MM.1S (cell line): ENCODE results near the gene BMP7.

Experiments
- DNase-seq: peaks from one replicate; pipeline ENCODE4 v3.0.0-alpha.2; 2015
- H2AFZ ChIP-seq: fragments of 300-600 bp; sonication (generic); 2 replicates; pipeline ENCODE4 v1.6.0; 2016; ENCODE audit warnings: antibody characterized with exemption, low read length
- H3F3A ChIP-seq: fragments of 300-600 bp; sonication (generic); 2 replicates; pipeline ENCODE4 v1.6.1; 2016; ENCODE audit warnings: mild to moderate bottlenecking, antibody characterized with exemption, low read length, moderate library complexity, mixed read lengths; ENCODE audit not compliant: insufficient read depth
- H3K27ac ChIP-seq: fragments of 300-600 bp; sonication (generic); 2 replicates; pipeline ENCODE4 v1.5.1; 2016; ENCODE audit warnings: mild to moderate bottlenecking, low read length
- H3K27me3 ChIP-seq: fragments of 300-600 bp; sonication (generic); replicated peaks from 2 replicates; pipeline ENCODE4 v1.6.0; 2016; ENCODE audit warnings: low read length; ENCODE audit not compliant: insufficient read depth
- H3K36me3 ChIP-seq: fragments of 300-600 bp; sonication (generic); replicated peaks from 2 replicates; pipeline ENCODE4 v1.6.1; 2016; ENCODE audit warnings: mild to moderate bottlenecking, low read length, mixed read lengths; ENCODE audit not compliant: insufficient read depth
- H3K4me1 ChIP-seq: fragments of 300-600 bp; sonication (generic); 2 replicates; pipeline ENCODE4 v1.6.1; 2016; ENCODE audit warnings: low read length, mixed read lengths
- H3K4me2 ChIP-seq: fragments of 300-600 bp; sonication (generic); 2 replicates; pipeline ENCODE4 v1.6.0; 2016; ENCODE audit warnings: low read depth, low read length
- H3K4me3 ChIP-seq: fragments of 300-600 bp; sonication (generic); 2 replicates; pipeline ENCODE4 v1.5.1; 2016; ENCODE audit warnings: low read length, mixed read lengths
- H3K79me2 ChIP-seq: fragments of 300-600 bp; sonication (generic); 2 replicates; pipeline ENCODE4 v1.6.1; 2016; ENCODE audit warnings: mixed run types, low read length, mixed read lengths
- H3K9ac ChIP-seq: fragments of 300-600 bp; sonication (generic); 2 replicates; pipeline ENCODE4 v1.6.1; 2016; ENCODE audit warnings: low read length, mixed read lengths
- H3K9me2 ChIP-seq: fragments of 300-600 bp; sonication (generic); replicated peaks from 2 replicates; pipeline ENCODE4 v1.6.1; 2016; ENCODE audit warnings: mild to moderate bottlenecking, low read length, mixed read lengths; ENCODE audit not compliant: insufficient read depth
- H3K9me3 ChIP-seq: fragments of 300-600 bp; sonication (generic); replicated peaks from 2 replicates; pipeline ENCODE4 v1.6.1; 2016; ENCODE audit warnings: mild to moderate bottlenecking, low read length, mixed read lengths; ENCODE audit not compliant: insufficient read depth
- H4K20me1 ChIP-seq: fragments of 300-600 bp; sonication (generic); 2 replicates; pipeline ENCODE4 v1.6.1; 2016; ENCODE audit warnings: mild to moderate bottlenecking, low read length, moderate library complexity, mixed read lengths; ENCODE audit not compliant: insufficient read depth
- EZH2 ChIP-seq: fragments of 300-600 bp; sonication (generic); optimal IDR thresholded peaks from 2 replicates; pipeline ENCODE3; 2017; ENCODE audit warnings: low read depth, mild to moderate bottlenecking, antibody characterized with exemption, low read length, mixed read lengths
- EZH2phosphoT487 ChIP-seq: fragments of 300-600 bp; sonication (generic); IDR thresholded peaks from 2 replicates; pipeline ENCODE4 v1.6.1; 2018; ENCODE audit warnings: antibody characterized with exemption, low read length
- TF ChIP-seq, protein P1 (sequence below): fragments of 300-600 bp; sonication (generic); IDR thresholded peaks from 2 replicates; pipeline ENCODE4 v1.5.1; 2016; ENCODE audit warnings: antibody characterized with exemption, low read length, mixed read lengths

Gene BMP7

DNA sequence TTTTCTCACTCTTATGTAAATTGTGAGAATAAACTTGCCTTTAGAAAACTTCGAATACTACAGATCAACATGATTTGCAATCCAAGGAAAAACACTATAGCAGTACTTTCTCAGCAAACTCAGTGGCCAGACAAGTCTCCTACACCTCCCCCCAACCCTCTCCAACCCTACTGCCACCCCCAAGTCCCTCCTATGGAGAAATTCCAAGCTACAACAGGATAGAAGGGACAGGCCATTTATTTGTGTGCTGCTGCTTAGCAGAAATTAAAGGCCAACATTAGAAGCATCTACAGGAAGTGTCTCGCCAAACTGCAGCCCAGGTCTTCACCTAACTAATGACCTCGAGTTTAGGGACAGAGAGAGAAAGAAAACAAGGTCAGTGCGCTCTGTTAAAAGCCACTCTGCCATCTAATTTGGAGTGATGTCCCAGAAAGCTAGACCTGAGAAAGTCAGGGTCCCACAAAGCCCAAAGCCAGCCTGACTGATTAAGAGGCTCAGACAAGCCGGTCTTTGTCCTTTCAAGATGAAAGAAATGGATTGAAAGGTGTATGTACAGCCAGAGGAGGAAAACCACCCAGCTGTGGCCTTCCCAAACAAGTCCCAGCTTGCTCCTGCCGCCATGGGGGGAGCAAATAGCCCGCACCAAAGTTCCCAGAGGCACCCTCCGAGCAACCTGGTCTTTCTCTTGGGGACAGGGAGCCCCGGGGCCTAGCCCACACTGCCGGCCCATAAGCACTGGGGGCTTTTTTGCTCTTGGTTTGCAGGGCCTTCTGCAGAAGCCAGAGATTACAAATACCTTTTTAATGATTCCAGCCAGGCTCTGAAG is 3.4 kb downstream of the BMP7 start:
- Histone ChIP-seq H3K4me2 (no peak overlapping the region), H3K9me3 (no peaks in the 10 kb centered on the region), H3K4me3 (no peak overlapping the region), H2AFZ (no peak overlapping the region), H3K27ac (no peak overlapping the region), H3K9me2 (no peaks in the 10 kb centered on the region), H3K79me2 (no peaks in the 10 kb centered on the region), H3K27me3 (peaks cover 94% of the 10 kb centered on the region), H3K4me1 (no peaks in the 10 kb centered on the region), H3F3A (no peaks in the 10 kb centered on the region), H3K36me3 (no peaks in the 10 kb centered on the region), H4K20me1 (no peaks in the 10 kb centered on the region), H3K9ac (no peak overlapping the region)
- no peak for DNase-seq
- TF ChIP-seq EZH2phosphoT487 = no peak
- no peak for TF ChIP-seq EZH2
- TF ChIP-seq, protein P1, sequence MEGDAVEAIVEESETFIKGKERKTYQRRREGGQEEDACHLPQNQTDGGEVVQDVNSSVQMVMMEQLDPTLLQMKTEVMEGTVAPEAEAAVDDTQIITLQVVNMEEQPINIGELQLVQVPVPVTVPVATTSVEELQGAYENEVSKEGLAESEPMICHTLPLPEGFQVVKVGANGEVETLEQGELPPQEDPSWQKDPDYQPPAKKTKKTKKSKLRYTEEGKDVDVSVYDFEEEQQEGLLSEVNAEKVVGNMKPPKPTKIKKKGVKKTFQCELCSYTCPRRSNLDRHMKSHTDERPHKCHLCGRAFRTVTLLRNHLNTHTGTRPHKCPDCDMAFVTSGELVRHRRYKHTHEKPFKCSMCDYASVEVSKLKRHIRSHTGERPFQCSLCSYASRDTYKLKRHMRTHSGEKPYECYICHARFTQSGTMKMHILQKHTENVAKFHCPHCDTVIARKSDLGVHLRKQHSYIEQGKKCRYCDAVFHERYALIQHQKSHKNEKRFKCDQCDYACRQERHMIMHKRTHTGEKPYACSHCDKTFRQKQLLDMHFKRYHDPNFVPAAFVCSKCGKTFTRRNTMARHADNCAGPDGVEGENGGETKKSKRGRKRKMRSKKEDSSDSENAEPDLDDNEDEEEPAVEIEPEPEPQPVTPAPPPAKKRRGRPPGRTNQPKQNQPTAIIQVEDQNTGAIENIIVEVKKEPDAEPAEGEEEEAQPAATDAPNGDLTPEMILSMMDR = no peak

DNA sequence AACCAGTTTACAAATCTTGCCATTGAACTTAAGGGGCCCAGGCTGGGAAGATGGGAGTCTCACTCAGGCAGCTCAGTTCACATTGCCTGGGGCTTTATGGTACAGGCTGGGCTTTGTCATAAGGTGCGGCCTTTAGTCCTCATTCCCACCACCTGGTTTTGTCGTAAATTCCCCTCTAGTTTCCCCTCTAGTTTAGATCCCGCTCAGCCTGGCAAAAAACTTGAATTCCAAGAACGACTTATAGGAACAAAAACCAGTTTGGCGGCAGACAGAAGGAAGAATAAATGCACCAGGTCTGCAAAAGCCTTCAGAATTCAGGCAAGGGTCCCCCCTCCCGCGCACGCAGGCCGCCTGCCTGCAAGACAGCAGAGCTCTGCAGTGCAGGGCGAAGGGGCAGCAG is 4.1 kb downstream of the BMP7 start:
- Histone ChIP-seq H3K36me3 (no peaks in the 10 kb centered on the region), H3K4me3 (no peak overlapping the region), H3K9ac (no peak overlapping the region), H3K9me3 (no peaks in the 10 kb centered on the region), H3K27ac (no peak overlapping the region), H3F3A (no peaks in the 10 kb centered on the region), H3K4me1 (no peaks in the 10 kb centered on the region), H3K79me2 (no peaks in the 10 kb centered on the region), H2AFZ (no peak overlapping the region), H4K20me1 (no peaks in the 10 kb centered on the region), H3K4me2 (no peak overlapping the region), H3K27me3 (peaks cover 91% of the 10 kb centered on the region), H3K9me2 (no peaks in the 10 kb centered on the region)
- TF ChIP-seq EZH2 = no peak
- TF ChIP-seq, protein P1 = no peak
- TF ChIP-seq EZH2phosphoT487 = no peak
- no peak for DNase-seq

DNA sequence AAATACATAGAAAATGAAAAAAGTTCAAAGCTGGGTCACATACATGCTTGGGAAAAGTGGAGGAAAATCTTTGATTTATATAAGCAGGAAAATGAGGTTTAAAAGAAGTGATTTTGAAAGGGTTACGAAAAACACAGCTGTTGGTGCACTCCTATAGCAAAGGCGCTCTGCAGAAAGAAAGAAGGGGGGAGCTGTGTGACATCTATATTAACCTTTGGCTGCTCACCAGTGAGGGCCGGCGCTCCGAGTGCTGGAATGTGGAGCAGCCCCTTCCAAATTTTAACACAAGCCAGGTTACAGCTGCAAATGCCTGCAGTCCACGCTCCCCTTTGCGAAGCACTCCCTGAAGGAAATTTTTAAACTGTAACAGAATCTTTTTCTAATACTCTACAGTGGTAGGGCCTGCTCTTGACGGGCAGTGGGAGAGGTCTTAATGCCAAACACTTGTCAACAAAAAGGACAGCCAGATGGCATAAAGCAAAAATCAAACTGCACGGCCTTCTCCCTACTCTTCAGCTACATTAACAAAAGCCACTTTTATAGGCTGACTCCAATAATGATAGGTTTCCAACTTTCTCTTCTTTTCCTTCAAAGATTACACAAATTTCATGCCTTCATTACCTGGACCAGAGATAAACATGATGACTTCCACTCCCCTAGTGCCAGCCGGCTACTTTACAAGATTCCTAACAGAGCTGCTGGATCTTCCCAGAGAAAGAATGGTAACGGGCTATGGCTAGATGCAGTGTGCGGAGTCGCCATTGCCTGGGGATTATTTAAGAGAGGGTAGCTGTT is 4.8 kb downstream of the BMP7 start:
- no peak for DNase-seq
- H3K9me3 ChIP-seq = no peaks in the 10 kb centered on the region
- H2AFZ ChIP-seq = no peak overlapping the region
- H3K4me3 ChIP-seq = no peak overlapping the region
- no peaks in the 10 kb centered on the region for H3K4me1 ChIP-seq
- no peaks in the 10 kb centered on the region for H3K9me2 ChIP-seq
- no peak overlapping the region for H3K9ac ChIP-seq
- H3K79me2 ChIP-seq = no peaks in the 10 kb centered on the region
- no peak overlapping the region for H3K4me2 ChIP-seq
- H3K27ac ChIP-seq = no peak overlapping the region
- TF ChIP-seq EZH2phosphoT487 (no peak), EZH2 (no peak)
- TF ChIP-seq, protein P1 = no peak
- H3K36me3 ChIP-seq = no peaks in the 10 kb centered on the region
- peaks cover 85% of the 10 kb centered on the region for H3K27me3 ChIP-seq
- H4K20me1 ChIP-seq = no peaks in the 10 kb centered on the region
- H3F3A ChIP-seq = no peaks in the 10 kb centered on the region
